Ureter (tissue), 1 donor: ENCODE measurements around the gene PLEKHM2. TPM values are rescaled to one million over a fixed set of nuclear protein-coding genes. Genes with fewer than 3 reads are reported as not detected.
"Not testable (repeated sequence)": the region's sequence is repeated elsewhere in the genome, so short reads cannot be mapped to it uniquely, and the experiment has no call there.

Experiments used
- DNase-seq: peaks from one replicate; pipeline ENCODE4 v3.0.0-alpha.2; 2020; ENCODE audit warnings: low spot score
- total RNA-seq: library from RNA; stranded (reverse); gene quantifications from one replicate; pipeline ENCODE4 v1.2.4, GENCODE V29; 2023
- donor health status: DM: yes; HTN: yes; CAD: no.

Gene PLEKHM2
- total RNA-seq, 1 donor from 2014 or later: 40.6 TPM

DNA sequence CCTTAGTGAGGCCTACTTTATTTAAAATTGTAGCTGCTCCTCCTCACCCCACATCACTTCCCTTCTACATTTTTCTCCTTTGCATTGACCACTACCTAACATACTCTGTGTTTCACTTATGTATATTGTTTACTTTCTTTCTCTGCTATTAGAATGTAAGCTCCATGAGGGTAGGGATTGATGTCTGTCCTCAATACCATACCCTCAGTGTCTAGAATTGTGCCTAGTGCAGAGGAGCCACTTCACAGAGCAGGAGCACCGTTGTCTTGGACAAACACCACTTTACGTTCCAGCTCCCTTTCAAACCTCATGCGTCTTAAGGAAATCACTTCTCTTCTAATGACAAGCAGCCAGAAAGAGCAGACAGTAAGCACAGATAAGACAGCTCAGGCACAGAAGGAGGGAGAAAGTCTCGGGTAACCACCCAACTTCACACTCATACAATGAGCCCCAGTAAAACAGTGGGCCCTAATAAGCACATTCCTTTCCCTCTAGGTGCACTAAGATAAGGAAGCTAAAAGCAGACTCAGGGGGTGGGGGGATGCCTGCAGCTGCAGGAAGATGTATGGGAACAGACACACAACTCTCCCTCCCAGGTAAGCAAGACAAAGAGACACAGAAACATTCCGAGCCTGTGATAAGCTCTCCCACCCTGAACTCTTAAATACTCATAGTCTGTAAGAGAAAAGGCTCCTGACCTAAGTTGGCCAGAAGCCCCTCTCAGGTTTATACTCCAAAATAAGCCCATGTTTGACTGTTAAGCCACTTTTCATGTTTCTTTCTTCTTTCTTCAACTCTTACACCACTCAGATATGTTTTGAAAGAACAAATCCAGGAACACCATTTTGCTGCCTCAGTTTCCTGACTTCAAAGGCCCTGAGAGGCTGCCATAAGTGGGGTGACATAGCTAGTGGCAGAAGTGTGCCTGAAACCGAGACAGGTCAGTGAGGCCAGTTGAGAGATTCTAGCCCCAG, 7.1 kb upstream of the PLEKHM2 start:
- no peak for DNase-seq

DNA sequence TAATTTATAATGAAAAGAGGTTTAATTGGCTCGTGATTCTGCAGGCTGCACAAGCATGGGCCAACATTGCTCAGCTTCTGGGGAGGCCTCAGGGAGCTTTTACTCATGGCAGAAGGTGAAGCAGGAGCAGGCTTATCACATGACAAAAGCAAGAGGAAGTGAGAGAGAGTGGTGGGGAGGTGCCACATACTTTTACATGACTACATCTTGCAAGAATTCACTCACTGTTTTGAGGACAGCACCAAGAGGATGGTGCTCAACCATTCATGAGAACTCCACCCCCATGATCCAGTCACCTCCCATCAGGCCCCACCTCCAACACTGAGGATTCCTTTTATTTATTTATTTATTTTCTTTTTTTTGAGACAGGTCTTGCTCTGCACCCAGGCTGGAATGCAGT, 5.5 kb upstream of the PLEKHM2 start:
- DNase-seq: no peak

DNA sequence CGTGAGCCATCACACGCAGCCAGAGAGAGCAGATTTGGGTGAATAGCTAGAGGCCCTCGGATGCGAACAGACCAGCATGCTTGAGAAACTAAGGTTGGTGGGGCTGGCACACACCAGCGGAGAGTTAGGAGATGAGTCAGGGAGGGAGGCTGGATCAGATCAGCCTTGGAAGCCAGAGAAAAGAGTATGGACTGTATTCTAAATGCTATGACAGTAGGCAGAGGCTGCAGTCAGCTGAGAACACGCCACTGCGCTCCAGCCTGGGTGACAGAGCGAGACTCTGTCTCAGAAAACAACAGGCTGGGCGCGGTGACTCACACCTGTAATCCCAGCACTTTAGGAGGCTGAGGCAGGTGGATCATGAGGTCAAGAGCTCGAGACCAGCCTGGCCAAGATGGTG, 4.0 kb upstream of the PLEKHM2 start:
- no peak for DNase-seq

DNA sequence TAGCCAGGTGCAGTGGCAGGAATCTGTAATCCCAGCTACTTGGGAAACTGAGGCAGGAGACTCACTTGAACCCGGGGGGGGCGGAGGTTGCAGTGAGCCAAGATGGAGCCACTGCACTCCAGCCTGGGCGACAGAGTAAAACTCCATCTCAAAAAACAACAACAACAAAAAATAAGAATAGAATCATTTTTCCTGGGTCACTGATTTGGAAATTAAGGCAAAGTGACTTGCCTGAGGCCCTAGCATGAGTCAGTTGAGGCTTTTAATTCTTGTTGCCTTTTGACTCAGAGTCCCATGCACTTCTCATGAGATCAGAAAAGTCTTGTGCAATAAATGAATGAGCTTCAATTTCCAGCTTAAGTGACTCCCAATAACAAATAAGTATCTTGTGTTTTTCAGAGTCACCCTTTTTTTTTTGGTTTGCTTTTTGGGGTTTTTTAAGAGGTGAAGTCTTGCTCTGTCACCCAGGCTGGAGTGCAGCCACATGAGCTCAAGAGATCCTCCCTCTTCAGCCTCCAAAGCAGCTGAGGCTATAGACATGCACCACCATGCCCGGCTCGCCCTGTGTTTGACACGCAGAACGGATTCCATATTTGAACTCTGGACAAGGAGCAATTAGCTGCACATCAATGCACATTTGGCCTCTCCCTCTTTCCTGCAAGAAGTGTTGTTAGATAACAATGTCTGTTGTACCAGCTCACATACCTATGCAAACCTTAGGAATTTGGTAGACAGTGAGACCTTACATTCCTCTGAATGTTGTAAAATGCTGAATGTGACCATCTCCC, 3.4 kb upstream of the PLEKHM2 start:
- DNase-seq: no peak

DNA sequence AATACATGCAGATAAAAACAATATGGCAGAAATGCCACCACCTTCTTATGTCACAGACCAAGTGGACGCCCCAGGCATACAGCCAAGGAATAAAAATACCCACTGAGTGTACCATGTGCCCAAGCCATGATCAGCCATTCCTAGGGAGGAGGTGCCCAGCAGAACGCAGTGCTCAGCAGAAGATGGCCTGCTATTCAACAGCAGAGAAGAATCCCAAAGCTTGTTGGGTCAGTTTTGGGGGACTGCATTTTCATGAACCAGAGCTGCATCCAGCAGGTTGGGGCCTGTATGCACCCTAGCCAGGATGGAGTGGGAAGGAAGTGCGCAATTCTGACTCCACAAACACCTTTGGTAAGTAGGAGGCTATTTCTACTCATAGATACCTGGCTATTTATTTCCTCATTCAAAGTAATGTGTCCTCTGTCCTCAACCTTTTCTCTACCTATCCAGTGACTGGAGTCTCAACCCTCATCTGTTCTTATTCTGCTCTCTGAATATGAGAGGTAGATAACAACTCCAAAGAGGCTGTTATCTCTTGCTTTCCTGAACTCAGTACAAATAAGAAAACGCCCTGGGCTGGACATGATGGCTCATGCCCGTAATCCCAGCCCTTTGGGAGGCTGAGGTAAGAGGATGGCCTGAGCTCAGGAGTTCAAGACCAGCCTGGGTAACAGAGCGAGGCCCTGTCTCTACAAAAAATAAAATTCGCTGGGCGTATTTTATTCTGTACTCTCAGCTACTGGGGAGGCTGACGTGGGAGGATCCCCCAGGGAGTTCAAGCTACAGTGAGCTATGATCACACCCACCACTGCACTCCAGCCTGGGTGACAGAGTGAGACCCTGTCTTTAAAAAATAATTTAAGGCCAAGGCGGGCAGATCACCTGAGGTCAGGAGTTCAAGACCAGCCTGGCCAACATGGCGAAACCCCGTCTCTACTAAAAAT, 2.5 kb upstream of the PLEKHM2 start:
- DNase-seq: no peak

DNA sequence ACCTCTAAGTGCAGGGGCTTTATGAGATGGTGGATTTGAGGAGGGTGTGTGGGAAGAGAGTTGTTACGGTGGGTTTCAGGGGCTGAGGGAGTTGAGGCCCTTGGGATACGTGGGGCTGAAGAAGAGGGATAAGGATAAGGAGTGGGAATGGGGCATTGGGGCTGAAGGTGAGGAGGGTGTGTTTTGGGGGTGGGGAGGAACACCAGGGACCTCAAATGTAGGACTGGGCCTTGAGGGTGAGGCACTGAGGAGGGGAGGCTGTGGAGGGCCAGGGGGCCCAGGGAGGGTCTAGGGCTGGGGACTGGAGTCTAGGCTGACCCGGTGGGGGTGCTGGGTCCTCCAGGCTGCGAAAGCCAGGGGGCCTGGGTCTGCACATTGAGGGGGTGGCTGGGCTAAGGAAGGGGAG, 1.2 kb upstream of the PLEKHM2 start:
- DNase-seq: no peak

DNA sequence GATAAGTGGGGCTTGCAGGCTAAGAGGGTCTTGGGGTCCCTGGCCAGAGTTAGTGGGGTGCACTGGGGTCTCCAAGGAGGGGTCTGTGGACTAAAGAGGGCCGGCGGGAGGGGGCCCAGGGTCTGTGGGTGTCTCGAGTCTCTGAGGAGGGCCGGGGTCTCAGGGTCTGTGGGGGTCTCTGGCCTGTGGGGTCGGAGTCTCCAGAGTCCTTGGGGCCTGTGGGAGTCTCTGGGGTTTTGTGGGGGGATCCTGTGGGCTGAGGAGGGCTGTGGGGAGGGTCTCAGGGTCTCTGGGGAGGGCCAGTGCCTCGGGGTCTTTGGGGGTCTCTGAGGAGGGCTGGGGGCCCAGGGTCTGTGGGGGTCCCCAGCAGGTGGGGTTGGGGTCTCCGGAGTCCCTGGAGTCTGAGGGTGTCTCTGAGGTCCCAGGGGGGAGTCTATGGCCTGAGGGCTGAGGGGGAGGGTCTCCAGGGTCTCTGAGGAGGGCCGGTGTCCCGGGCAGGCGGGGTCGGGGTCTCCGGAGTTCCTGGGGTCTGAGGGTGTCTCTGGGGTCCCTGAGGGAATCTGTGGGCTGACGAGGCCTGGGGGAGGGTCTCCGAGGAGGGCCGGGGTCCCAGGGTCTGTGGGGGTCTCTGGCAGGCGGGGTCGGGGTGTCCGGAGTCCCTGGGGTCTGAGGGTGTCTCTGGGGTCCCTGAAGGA, 628 bp upstream of the PLEKHM2 start:
- DNase-seq: no peak

DNA sequence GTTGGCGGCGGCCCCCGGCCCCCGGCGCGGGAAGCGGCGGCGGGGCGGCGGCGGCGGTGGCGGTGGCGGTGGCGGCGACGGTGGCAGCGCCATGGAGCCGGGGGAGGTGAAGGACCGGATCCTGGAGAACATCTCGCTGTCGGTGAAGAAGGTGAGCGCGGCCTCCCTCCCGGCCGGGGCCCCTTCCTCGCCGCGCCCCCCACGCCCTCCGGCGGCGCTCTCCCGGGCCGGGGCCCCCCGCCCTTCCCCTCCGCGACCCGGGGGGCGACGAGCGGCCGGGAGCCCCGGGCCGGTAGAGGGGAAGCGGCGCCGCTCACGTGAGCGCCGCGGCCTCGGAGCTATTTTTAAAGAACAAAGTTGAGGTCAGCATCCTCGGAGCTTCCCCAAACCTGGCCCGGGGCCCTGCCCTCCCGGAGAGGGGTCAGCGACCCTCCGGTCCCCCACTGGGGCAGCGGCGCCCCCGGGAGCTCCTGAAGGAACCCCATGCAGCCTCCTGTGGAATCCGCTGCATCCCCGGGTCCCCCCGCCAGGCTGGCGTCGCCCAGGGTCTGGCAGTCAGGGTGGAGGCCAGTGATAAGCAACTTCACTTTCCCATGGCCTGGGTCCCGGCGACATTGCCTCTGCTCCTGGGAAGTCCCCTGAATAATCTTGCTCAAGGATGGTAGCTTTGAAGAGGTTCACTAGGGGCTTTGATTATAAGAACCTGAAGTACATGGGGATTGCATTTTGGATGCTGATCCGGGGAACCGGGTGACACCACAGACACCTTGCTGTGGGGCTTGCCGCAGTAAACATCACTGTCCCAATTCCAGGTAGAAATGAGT, 560 bp downstream of the PLEKHM2 start:
- no peak for DNase-seq

DNA sequence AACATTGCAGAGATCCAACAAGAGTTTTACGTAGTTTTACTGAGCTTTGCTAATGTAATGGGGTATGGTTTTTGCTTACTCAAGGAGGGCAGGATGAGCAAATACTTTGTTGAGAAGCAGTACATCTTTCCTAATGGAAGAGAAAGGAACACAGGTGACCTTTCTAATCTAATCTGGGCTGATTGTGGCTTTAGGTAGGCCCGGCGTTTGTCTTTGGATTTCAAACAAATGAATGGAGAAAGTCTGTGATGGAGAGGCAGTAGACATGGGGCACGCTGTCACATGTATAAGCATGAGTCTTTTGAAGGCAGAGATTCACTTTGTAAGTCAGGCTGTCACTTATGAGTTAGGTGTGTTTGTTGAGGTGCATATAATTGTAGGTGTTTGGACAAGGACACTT, 1.7 kb downstream of the PLEKHM2 start:
- DNase-seq: no peak

DNA sequence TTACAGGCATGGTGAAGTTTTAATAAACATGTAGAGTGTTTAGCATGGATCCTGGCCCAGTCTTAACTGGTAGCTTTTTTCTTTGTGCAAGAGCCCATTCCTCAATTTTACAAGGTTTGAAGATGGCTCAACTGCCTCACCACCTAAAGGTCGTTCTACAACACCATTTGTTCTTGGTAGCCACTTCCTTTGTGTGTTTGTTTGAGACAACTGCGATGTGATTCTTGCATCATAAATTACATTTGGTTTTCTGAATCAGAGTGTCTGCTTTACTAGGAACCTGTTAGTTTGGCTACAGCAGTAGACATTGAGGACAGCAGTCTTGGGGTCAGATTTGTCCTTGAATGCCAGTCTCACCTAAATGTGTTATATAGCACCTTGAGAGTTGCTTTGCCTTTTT, 3.3 kb downstream of the PLEKHM2 start:
- DNase-seq: no peak

DNA sequence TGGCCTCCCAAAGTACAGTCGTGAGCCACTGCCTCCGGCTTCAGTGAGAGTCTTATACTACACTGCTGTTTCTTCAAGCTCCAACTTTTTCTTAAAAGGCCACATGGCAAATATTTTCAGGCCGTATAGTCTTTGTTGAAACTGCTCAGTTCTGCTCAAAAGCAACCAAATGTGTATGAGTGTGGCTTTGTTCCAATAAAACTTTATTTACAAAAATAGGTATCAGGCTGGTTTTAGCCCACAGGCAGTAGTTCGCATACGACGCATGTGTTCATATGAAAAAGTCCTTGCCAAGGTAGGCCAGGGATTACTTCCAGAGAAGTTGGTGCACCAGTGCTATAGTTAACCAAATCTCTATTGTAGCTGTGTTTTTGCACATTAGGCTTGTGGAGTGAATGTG, 6.2 kb downstream of the PLEKHM2 start:
- DNase-seq: no peak

DNA sequence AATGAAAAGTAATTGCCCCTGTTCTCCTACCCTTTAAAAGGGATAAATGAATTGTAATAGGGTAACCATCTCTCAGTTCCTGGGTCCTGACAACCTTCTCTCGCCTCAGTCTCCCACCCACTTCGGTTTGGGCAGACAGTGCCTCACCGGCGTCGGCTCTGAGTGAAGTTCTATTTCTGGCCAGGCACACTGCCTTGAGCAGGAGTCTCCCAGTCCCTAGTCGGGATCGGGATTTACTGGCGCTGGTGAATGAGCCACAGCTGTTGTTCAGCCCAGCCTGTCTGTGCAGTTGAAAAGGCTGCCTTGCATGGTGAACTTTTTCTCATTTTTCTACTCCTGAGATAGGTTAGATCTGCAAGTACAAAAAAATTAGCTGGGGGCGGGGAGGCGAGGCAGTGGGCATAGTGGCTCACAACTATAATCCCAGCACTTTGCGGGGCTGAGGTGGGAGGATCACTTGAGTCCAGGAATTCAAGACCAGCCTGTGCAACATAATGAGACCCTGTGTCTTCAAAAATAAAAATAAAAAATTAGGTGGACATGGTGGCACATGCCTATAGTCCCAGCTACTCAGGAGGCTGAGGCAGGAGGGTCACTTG, 7.4 kb downstream of the PLEKHM2 start:
- DNase-seq: no peak

DNA sequence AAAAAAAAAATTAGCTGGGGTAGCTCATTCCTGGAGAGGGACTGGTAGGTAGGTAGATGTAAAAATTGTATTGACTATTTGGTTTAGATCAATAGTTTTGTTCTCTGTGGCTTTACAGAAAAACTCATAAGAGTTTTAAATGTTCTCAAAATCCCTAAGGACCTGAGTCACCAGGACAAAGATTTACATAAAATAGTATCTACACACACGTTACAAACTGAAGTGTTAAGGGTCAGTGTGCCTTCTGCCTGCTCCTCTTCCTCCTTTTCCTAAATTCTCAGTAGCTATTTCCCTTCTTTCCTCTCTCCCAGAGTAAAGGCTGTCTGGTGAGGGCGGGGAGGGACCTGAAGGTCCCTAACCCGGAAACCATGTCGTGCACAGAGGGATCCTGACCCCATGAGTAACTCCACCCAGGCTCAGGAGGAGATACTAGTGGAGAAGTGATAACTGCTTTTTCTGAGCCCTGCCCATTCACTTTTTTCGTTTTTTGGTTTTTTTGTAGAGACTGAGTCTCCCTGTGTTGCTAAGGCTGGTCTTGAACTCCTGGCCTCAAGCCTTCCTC, 8.1 kb downstream of the PLEKHM2 start:
- no peak for DNase-seq

DNA sequence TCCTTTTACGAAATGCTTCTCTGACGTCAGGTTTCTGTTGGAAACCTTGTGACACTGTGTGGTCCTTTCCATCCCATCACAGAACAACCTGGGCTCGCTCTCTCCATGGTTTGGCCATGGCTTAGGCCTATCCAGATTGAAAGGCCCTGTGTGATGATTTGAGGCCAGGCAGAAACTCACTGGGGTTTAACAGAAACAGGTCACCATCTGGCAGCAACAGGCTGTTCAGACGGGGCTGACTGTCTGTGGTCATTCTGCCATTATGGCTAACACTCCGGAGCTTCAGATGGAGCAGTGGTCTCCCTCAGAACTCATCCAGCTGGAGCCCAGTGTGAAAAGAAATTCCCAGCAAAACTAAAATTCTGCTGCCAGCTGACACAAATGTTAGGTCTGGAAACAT, 9.3 kb downstream of the PLEKHM2 start:
- DNase-seq: no peak

DNA sequence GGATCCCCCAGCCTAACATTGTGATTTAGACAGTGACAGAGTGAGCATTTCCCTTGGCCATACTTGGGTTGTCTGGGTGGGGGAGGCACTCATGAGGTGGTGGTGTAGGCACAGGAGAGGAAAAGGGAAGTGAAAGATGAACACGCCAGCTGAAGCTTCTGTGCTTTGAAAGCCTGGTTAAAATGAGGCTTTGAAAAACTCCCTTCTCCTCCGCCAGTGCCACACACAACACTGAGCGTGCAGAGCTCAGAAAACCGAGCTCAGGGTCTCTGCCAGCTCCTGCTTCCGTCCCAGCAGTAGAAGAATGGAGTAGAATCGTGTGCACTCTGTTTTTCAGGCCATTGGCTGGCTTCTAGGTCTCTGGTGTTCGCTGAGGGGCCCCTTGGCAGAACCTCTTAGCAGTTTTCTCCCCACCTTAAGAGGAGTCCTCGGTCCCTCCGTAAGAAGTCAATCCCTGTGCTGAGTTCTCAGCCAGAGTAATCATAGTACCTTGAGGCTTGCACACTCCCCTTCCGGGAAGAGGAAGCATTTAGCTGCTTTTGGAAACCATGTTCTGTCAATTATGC, 12.9 kb downstream of the PLEKHM2 start:
- DNase-seq: no peak

DNA sequence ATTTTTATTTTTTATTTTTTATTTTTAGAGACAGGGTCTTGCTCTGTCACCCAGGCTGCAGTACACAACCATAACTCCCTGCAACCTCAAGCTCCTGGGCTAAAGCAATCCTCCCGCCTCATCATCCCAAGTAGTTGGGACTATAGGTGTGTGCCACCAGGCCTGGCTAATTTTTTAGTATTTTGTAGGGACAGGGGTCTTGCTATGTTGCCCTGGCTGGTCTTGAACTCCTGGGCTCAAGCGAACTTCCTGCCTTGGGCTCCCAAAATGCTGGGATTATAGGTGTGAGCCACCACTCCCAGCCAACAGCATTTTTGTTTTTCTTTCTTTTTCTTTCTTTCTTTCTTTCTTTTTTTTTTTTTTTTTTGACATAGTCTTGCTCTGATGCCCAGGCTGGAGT, 14.1 kb downstream of the PLEKHM2 start:
- DNase-seq: no peak

DNA sequence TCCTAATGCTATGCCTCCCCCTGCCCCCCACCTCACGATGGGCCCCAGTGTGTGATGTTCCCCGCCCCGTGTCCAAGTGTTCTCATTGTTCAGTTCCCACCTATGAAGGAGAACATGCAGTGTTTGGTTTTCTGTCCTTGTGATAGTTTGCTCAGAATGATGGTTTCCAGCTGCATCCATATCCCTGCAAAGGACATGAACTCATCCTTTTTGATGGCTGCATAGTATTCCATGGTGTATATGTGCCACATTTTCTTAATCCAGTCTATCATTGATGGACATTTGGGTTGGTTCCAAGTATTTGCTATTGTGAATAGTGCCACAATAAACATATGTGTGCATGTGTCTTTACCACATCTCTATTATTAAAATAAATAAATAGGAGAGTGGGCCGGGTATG, 15.2 kb downstream of the PLEKHM2 start:
- not testable (repeated sequence) for DNase-seq

DNA sequence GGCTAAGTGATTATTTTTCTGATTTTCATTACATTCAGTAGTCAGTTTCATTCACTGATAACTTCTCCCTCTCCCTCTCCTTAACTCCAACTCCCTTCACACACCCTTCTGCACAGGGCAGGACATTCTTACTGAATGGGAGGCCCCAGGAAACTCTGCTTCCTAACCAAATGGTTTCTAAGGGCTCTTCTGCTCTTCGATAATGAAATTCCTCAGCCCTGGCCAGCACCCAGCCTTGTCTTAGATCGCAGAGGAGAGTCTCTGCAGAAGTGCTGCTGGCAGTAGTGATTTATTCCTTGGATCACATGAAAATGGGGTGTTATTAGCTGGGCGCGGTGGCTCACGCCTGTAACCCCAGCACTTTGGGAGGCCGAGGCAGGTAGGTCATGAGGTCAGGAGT, 16.4 kb downstream of the PLEKHM2 start:
- no peak for DNase-seq

DNA sequence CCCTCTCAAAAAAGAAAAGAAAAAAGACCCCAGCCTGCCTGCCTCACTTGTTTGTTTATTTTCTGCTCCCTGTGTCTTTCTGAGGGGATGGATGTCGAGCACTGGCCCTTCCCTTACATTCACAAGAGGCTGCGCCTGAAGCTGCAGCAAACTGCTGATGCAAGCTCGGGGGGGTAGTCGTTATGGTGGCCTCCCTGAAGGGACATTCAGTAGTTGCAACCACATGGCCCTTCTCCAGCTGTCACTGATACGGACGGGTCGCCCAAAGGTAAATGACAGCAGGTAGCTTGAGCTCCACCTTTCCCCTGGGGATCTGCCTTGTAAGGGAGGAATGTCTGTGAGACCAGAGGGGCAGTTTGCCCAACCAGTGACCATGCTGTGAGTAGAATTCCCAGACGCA, 17.7 kb downstream of the PLEKHM2 start:
- DNase-seq: no peak
